Osteoblast (primary cell): ENCODE results near the gene CREG2. TPM values are rescaled to one million over a fixed set of nuclear protein-coding genes. Genes with fewer than 3 reads are reported as not detected.

Experiments used
- DNase-seq: peaks from one replicate; pipeline ENCODE4 v3.0.0; 2011; ENCODE audit warnings: low spot score, mixed read lengths; ENCODE audit not compliant: insufficient read length; ENCODE audit errors: missing footprints
- H2AFZ ChIP-seq: 2 replicates; pipeline ENCODE4 v1.6.0; 2011; ENCODE audit warnings: mild to moderate bottlenecking, low read length
- H3K27ac ChIP-seq: 2 replicates; pipeline ENCODE4 v1.5.1; 2011; ENCODE audit warnings: mild to moderate bottlenecking, low read depth, low read length, moderate library complexity
- H3K27me3 ChIP-seq: 2 replicates; pipeline ENCODE4 v1.6.0; 2012; ENCODE audit warnings: mild to moderate bottlenecking, control low read depth, inconsistent platforms, low read length, moderate library complexity; ENCODE audit not compliant: insufficient read depth
- H3K36me3 ChIP-seq: 2 replicates; pipeline ENCODE4 v1.5.1; 2011; ENCODE audit warnings: mild to moderate bottlenecking, low read length, control low read depth, moderate library complexity; ENCODE audit not compliant: insufficient read depth
- H3K4me1 ChIP-seq: 2 replicates; pipeline ENCODE4 v1.5.1; 2011; ENCODE audit warnings: mild to moderate bottlenecking, low read length, control low read depth, moderate library complexity; ENCODE audit not compliant: insufficient read depth
- H3K4me2 ChIP-seq: 2 replicates; pipeline ENCODE4 v1.6.0; 2011; ENCODE audit warnings: mild to moderate bottlenecking, low read length; ENCODE audit not compliant: insufficient read depth
- H3K4me3 ChIP-seq: fragments of 200-600 bp; sonication (generic); 3 replicates; pipeline ENCODE4 v1.5.1; 2012; ENCODE audit warnings: mild to moderate bottlenecking, low read length, inconsistent platforms; ENCODE audit not compliant: insufficient read depth
- H3K79me2 ChIP-seq: 2 replicates; pipeline ENCODE4 v1.6.0; 2012; ENCODE audit warnings: mild to moderate bottlenecking, low read length, control low read depth, inconsistent platforms; ENCODE audit not compliant: insufficient read depth
- H3K9me3 ChIP-seq: 2 replicates; pipeline ENCODE4 v1.5.1; 2011; ENCODE audit warnings: low read depth, low read length, control low read depth
- H4K20me1 ChIP-seq: 2 replicates; pipeline ENCODE4 v1.6.0; 2012; ENCODE audit warnings: mild to moderate bottlenecking, low read length, control low read depth; ENCODE audit not compliant: insufficient read depth
- CTCF ChIP-seq: IDR thresholded peaks from 2 replicates; pipeline ENCODE4 v1.5.1; 2011; ENCODE audit warnings: mild to moderate bottlenecking, low read depth, low read length, moderate library complexity; ENCODE audit errors: extremely low read depth
- small RNA-seq: library from RNA; depleted of rRNA; stranded (forward); fragments of <200 nt; gene quantifications from one replicate; pipeline ENCODE3, GENCODE V24; 2012
- total RNA-seq: library from RNA; depleted of rRNA; stranded (reverse); fragments of >200 nt; gene quantifications from 2 replicates; pipeline ENCODE4 v1.2.3, GENCODE V29; 2012

The CREG2 gene
- total RNA-seq, 1 donor = 0.36 TPM

- Histone ChIP-seq H3K4me3 (no peak overlapping the region), H3K27me3 (no peaks in the 10 kb centered on the region), H2AFZ (no peak overlapping the region), H3K9me3 (no peaks in the 10 kb centered on the region), H3K36me3 (peaks cover 18% of the 10 kb centered on the region), H3K4me1 (peaks cover 13% of the 10 kb centered on the region), H4K20me1 (peaks cover 32% of the 10 kb centered on the region), H3K4me2 (peak overlapping the region; percentile 21), H3K79me2 (peaks cover 73% of the 10 kb centered on the region), H3K27ac (peak overlapping the region; percentile 17)
- no peak for TF ChIP-seq CTCF
- DNase-seq = no peak
Observed at GRCh38 chr2:101295895-101296294, 91.4 kb downstream of the CREG2 start.

Small RNA genes within 50 kb of the gene (small RNA-seq; reads per million reads assigned to genes)
- gene MIR5696 = 0.37 reads per million

Other genes with a start within 250 kb of the CREG2 start
- gene TBC1D8, start 236.1 kb downstream of the CREG2 start, total RNA-seq = 13.4 and 13.8 TPM in 2 replicates
- gene CNOT11, start 134.6 kb downstream of the CREG2 start, total RNA-seq = 43.4 and 45.1 TPM in 2 replicates
- gene RNF149, start 78.8 kb downstream of the CREG2 start, total RNA-seq = 70.1 and 73.1 TPM in 2 replicates
- 7.6 and 10.0 TPM in 2 replicates for gene RFX8, start 87.6 kb upstream of the CREG2 start, total RNA-seq